GM12878 (cell line): ENCODE data around the gene ACOT7. TPM values are rescaled to one million over a fixed set of nuclear protein-coding genes. Genes with fewer than 3 reads are reported as not detected.
A peak's percentile ranks its signal among the peaks of the same experiment; 100 is the strongest.

Experiments used
- ATAC-seq: fragments of 200-7000 bp; cut with Tn5 transposase; 3 replicates; pipeline ENCODE4 v1.9.1; 2020; ENCODE audit warnings: mild to moderate bottlenecking, moderate library complexity
- BruUV-seq: library from RNA; stranded (reverse); fragments of 400-500 nt; replicated peaks from 2 replicates; lab custom pipeline; 2021; lab: Mats Ljungman, UMichigan
- CTCF ChIA-PET: fragments of 300-600 bp; sonication (Branson Sonifier 250); formaldehyde crosslinking; extraction: SDS; loops from one replicate; lab custom pipeline; 2021; ENCODE audit warnings: inconsistent platforms; lab: Yijun Ruan, JAX
- POLR2A ChIA-PET: fragments of 350-600 bp; formaldehyde crosslinking; extraction: SDS; loops from one replicate; lab custom pipeline; 2021; ENCODE audit warnings: inconsistent platforms; lab: Charles Lee
- RAD21 ChIA-PET: fragments of 300-600 bp; sonication (Branson Sonifier 250); formaldehyde crosslinking; loops from one replicate; lab custom pipeline; 2023; ENCODE audit warnings: antibody characterized with exemption; ENCODE audit not compliant: unreplicated experiment; lab: Charles Lee
- SMC1A ChIA-PET: fragments of 300-600 bp; sonication (Branson Sonifier 250); formaldehyde crosslinking; loops from one replicate; lab custom pipeline; 2023; ENCODE audit not compliant: unreplicated experiment, uncharacterized antibody; lab: Charles Lee
- DNase-seq: peaks from one replicate; pipeline ENCODE4 v3.0.0-alpha.2; 2011; ENCODE audit warnings: low read depth, low spot score
- FAIRE-seq: peaks from 3 replicates; lab custom pipeline; 2011; peaks lifted over from hg19 to GRCh38; lab: Jason Lieb, UNC
- H2AFZ ChIP-seq: 2 replicates; pipeline ENCODE4 v1.6.0; 2011; ENCODE audit warnings: low read depth, low read length, control low read depth; ENCODE audit not compliant: control insufficient read depth
- H3K27ac ChIP-seq: 2 replicates; pipeline ENCODE4 v1.5.1; 2011; ENCODE audit warnings: control low read depth; ENCODE audit not compliant: control insufficient read depth, insufficient read depth
- H3K27me3 ChIP-seq, 2 experiments: replicated peaks in 1 of 2; 2 replicates each; pipeline versions ENCODE4 v1.6.0 to v1.6.1; 2011; ENCODE audit warnings: low read length in 1 of 2; ENCODE audit not compliant: control insufficient read depth in 2 of 2, insufficient read depth in 2 of 2
- H3K36me3 ChIP-seq, 2 experiments: 2 replicates each; pipeline ENCODE4 v1.5.1; 2011; ENCODE audit warnings: low read length in 1 of 2; ENCODE audit not compliant: control insufficient read depth in 2 of 2, insufficient read depth in 2 of 2
- H3K4me1 ChIP-seq: 2 replicates; pipeline ENCODE4 v1.6.1; 2011; ENCODE audit warnings: mild to moderate bottlenecking, low read length, moderate library complexity, mixed read lengths; ENCODE audit not compliant: control insufficient read depth, insufficient read depth
- H3K4me2 ChIP-seq: 2 replicates; pipeline ENCODE4 v1.6.0; 2011; ENCODE audit warnings: control low read depth; ENCODE audit not compliant: control insufficient read depth, insufficient read depth
- H3K4me3 ChIP-seq: fragments of 200-600 bp; sonication (generic); 2 replicates; pipeline ENCODE4 v1.5.1; 2016
- H3K79me2 ChIP-seq: 2 replicates; pipeline ENCODE4 v1.6.0; 2011; ENCODE audit warnings: low read length; ENCODE audit not compliant: control insufficient read depth, insufficient read depth
- H3K9ac ChIP-seq: 2 replicates; pipeline ENCODE4 v1.8.0; 2011; ENCODE audit warnings: low read length, control low read depth, mixed read lengths; ENCODE audit not compliant: control insufficient read depth, insufficient read depth
- H3K9me3 ChIP-seq: replicated peaks from 3 replicates; pipeline ENCODE4 v1.5.1; 2011; ENCODE audit warnings: mild to moderate bottlenecking, low read length; ENCODE audit not compliant: control insufficient read depth, insufficient read depth
- H4K20me1 ChIP-seq: 2 replicates; pipeline ENCODE4 v1.6.0; 2011; ENCODE audit not compliant: control insufficient read depth, insufficient read depth
- BMI1 ChIP-seq: fragments of 450-650 bp; IDR thresholded peaks from 2 replicates; pipeline ENCODE4 v1.6.1; 2016; ENCODE audit warnings: mild to moderate bottlenecking, moderate library complexity, borderline replicate concordance
- CREM ChIP-seq: IDR thresholded peaks from 2 replicates; pipeline ENCODE4 v1.6.1; 2014; ENCODE audit warnings: antibody characterized with exemption, low read depth
- CTCF ChIP-seq, 3 experiments: IDR thresholded peaks in 2 of 3; conservative IDR thresholded peaks in 1 of 3; 2 replicates each; pipeline ENCODE4 v1.5.1; 2011; ENCODE audit warnings: low read depth in 3 of 3, low read length in 3 of 3, mild to moderate bottlenecking in 3 of 3, control low read depth in 2 of 3, moderate library complexity in 2 of 3, inconsistent platforms in 1 of 3, mixed read lengths in 1 of 3; ENCODE audit not compliant: control insufficient read depth in 2 of 3, insufficient read depth in 1 of 3; ENCODE audit errors: extremely low read depth in 1 of 3
- CUX1 ChIP-seq: IDR thresholded peaks from 2 replicates; pipeline ENCODE4 v1.6.1; 2012; ENCODE audit warnings: improper control_type of control experiment, low read depth, low read length; ENCODE audit not compliant: insufficient replicate concordance
- EED ChIP-seq: sonication (generic); IDR thresholded peaks from 2 replicates; pipeline ENCODE4 v1.6.1; 2016; ENCODE audit warnings: antibody characterized with exemption, low read depth
- EGR1 ChIP-seq, 2 experiments: IDR thresholded peaks; 1 replicate in 1 of 2; 2 replicates in 1 of 2; pipeline ENCODE4 v1.6.1; 2011 to 2012; ENCODE audit warnings: low read depth in 2 of 2, low read length in 2 of 2, borderline replicate concordance in 1 of 2, mild to moderate bottlenecking in 1 of 2, moderate library complexity in 1 of 2
- EP300 ChIP-seq, 2 experiments: fragments of 150-350 bp in 1 of 2; IDR thresholded peaks; 2 replicates each; pipeline ENCODE4 v1.6.1; 2011 to 2012; ENCODE audit warnings: low read depth in 2 of 2, low read length in 2 of 2, borderline replicate concordance in 1 of 2, improper control_type of control experiment in 1 of 2, inconsistent platforms in 1 of 2; ENCODE audit not compliant: control insufficient read depth in 1 of 2
- IKZF1 ChIP-seq: fragments of 450-650 bp; conservative IDR thresholded peaks from 2 replicates; pipeline ENCODE4 v1.6.1; 2017; ENCODE audit warnings: antibody characterized with exemption, mild to moderate bottlenecking
- IKZF2 ChIP-seq, 2 experiments: fragments of 450-650 bp; IDR thresholded peaks; 2 replicates each; pipeline ENCODE4 v1.6.1; 2017; ENCODE audit warnings: mild to moderate bottlenecking in 2 of 2, moderate library complexity in 2 of 2
- MEF2B ChIP-seq: fragments of 450-650 bp; IDR thresholded peaks from 2 replicates; pipeline ENCODE4 v1.6.1; 2018; ENCODE audit warnings: mild to moderate bottlenecking, moderate library complexity; ENCODE audit not compliant: partially characterized antibody, poor library complexity, severe bottlenecking
- SIN3A ChIP-seq: IDR thresholded peaks from 2 replicates; pipeline ENCODE4 v1.6.1; 2012; ENCODE audit warnings: low read depth, low read length, improper control_type of control experiment
- TCF12 ChIP-seq: IDR thresholded peaks from 2 replicates; pipeline ENCODE4 v1.6.1; 2011; ENCODE audit warnings: low read depth, mild to moderate bottlenecking, low read length
- ZNF274 ChIP-seq: IDR thresholded peaks from one replicate; pipeline ENCODE4 v1.8.0; 2011; ENCODE audit not compliant: insufficient read length, insufficient read depth
- WGBS: methylation state at CpG from one replicate; pipeline ENCODE4 v1.1.6; 2016; ENCODE audit warnings: low lambda C conversion rate; ENCODE audit not compliant: insufficient replicate concordance, insufficient coverage; ENCODE audit errors: missing lambda C conversion rate; 5-methylcytosine and 5-hydroxymethylcytosine counted together
- in situ Hi-C: fragments of 300-500 bp; cut with MboI; formaldehyde crosslinking; loops from 9 replicates; pipeline ENCODE4 v1.14.3; 2018; ENCODE audit warnings: mixed read lengths
- intact Hi-C: fragments of 100-400 bp; cut with micrococcal nuclease; formaldehyde crosslinking; loops from one replicate; pipeline ENCODE4 v1.14.2; 2022; ENCODE audit not compliant: unreplicated experiment
- polyA plus RNA-seq, 11 experiments: library from polyadenylated mRNA; depleted of rRNA in 4 of 11; unstranded in 6 of 11; stranded (reverse) in 5 of 11; fragments of >200 nt; fragmentation: Nextera tagmentation in 4 of 11; fragmentation: Illumina TruSeq in 1 of 11; extraction: Ambion mirVana in 4 of 11; extraction: Trizol in 1 of 11; gene quantifications; 1 replicate in 1 of 11; 2 replicates in 10 of 11; pipeline versions ENCODE4 v1.2.1 to v1.2.3, GENCODE V29; 2011 to 2016; ENCODE audit warnings: inconsistent platforms in 2 of 11, missing spikeins in 2 of 11, low read depth in 1 of 11
- total RNA-seq, 4 experiments: library from RNA; depleted of rRNA in 3 of 4; stranded (reverse); fragments of >200 nt in 3 of 4; fragmentation: Illumina TruSeq in 1 of 4; extraction: Trizol in 1 of 4; gene quantifications; 2 replicates each; pipeline versions ENCODE4 v1.2.1 to v1.2.3, GENCODE V29; 2013 to 2021

The ACOT7 gene
- total and polyA plus RNA-seq, 10 of the 15 experiments (the other 5 are each of a cell fraction or from before 2014, with no cell fraction given), result 8.9 to 206 (median 61.2) TPM

- ChIA-PET SMC1A (interaction anchor here (0.5 to 2.0 kb wide), 8 partner anchors 9 to 179 kb away, joined by 3 to 15 read pairs (median 4); partner anchors contain the start of gene ICMT), CTCF (interaction anchor here (0.7 to 15.2 kb wide), 10 partner anchors 11 to 159 kb away, joined by 3 to 276 read pairs (median 6); partner anchors contain the start of genes ACOT7 and RPL22), POLR2A (interaction anchor here (0.8 to 1.8 kb wide), 3 partner anchors 34 to 56 kb away, joined by 4 to 27 read pairs (median 4); partner anchors contain the start of gene ACOT7), RAD21 (interaction anchor here (0.9 to 6.5 kb wide), 7 partner anchors 11 to 113 kb away, joined by 3 to 54 read pairs (median 4); partner anchors contain the start of gene ACOT7)
- Histone ChIP-seq H3K4me3 (peak overlapping the region; percentile 50), H3K79me2 (peaks cover 21% of the 10 kb centered on the region), H4K20me1 (no peaks in the 10 kb centered on the region), H2AFZ (peak overlapping the region; percentile 68), H3K4me2 (peak overlapping the region; percentile 100), H3K27ac (peak overlapping the region; percentile 97), H3K4me1 (peaks cover 26% of the 10 kb centered on the region), H3K9me3 (no peaks in the 10 kb centered on the region), H3K27me3 (no peaks in the 10 kb centered on the region), H3K36me3 (no peaks in the 10 kb centered on the region; a peak in 2 of 4 replicates), H3K9ac (peak overlapping the region; percentile 87)
- in situ Hi-C loops (no loop called here), intact Hi-C loops (loop anchor here (5.0 kb wide), 1 partner anchor 34 kb away; the partner anchor contains the start of gene ACOT7)
- no peak for FAIRE-seq
- WGBS, result 28% methylated on average over 10 of the region's 10 CpGs
- ATAC-seq, result peak; percentile 64
- BruUV-seq, result no TSS peak
- DNase-seq, result no peak
- TF ChIP-seq CREM (no peak), CUX1 (no peak), MEF2B (peak; percentile 16), ZNF274 (no peak), CTCF (IDR thresholded peaks at IDR 0.05 in 2 of 3, conservative IDR thresholded peaks at IDR 0.05 in 1 of 3; ENCODE audit: control insufficient read depth in 2 of 3, extremely low read depth in 1 of 3, insufficient read depth in 1 of 3, low read depth in 3 of 3, low read length in 3 of 3) (no peak), SIN3A (0 out of 2 replicates have a peak, but pooled peaks have one; percentile 31), IKZF2 (IDR thresholded peaks at IDR 0.05) (peak; percentile 20 to 33; a peak in 2 of 4 replicates), TCF12 (0 out of 2 replicates have a peak, but pooled peaks have one; percentile 10), IKZF1 (peak; percentile 38; the same call in 1 of the 2 replicates), EED (no peak), BMI1 (peak; percentile 91), EGR1 (IDR thresholded peaks at IDR 0.05; ENCODE audit: borderline replicate concordance in 1 of 2, low read depth in 2 of 2, low read length in 2 of 2) (peak in 1 of 2 experiments; percentile 43; a peak in 1 of 3 replicates), EP300 (IDR thresholded peaks at IDR 0.05; ENCODE audit: borderline replicate concordance in 1 of 2, control insufficient read depth in 1 of 2, low read depth in 2 of 2, low read length in 2 of 2) (peak in 1 of 2 experiments; percentile 24; a peak in 1 of 4 replicates)
Measured at GRCh38 chr1:6358757-6359201, 34.8 kb downstream of the ACOT7 start.
